GF-D8 (cell line): ENCODE measurements around the gene RHOB.
A peak's percentile ranks its signal among the peaks of the same experiment; 100 is the strongest.

Experiments used
- DNase-seq: peaks from one replicate; lab custom pipeline; 2025; lab: John Stamatoyannopoulos, UW

RHOB gene

DNA sequence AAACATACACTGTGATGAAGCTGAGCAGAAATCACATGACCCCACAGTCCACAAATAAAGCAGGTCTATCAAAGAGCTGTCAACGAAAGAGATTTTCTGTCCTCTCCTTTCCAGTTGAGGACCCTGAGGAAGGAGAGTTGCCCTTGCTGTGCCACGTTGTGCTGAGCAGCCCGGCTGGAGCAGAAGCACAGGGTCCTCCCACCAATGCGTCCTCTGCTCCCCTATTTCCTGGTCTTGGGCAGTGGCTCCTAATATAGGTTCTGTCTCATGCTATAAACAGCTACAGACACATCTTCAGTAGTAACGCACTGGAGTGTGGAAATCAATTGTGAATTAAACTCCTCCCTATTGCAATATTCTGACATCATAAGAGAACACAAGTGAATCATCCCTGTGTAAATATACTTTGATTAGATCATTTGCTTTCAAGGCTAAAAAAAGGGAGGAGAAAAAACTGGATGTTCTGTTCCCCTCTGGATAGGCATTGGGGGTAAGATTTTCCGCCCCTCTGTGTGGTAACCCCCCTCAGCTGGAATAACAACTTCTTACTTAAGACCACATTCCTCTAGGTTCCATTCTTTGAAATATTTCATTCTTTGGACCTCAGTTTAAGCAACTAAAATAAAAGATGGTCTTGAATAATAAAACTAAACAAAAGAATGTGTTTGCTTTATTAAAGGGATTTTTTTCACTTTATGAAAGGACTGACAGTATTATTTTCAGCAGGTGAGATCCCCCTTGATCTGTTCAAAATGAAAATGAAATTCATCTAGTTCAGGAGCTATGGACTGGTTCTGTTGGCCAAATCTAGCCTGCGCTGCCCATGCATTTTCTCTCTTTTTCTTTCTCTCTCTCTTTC is 8.3 kb upstream of the RHOB start:
- DNase-seq = no peak

DNA sequence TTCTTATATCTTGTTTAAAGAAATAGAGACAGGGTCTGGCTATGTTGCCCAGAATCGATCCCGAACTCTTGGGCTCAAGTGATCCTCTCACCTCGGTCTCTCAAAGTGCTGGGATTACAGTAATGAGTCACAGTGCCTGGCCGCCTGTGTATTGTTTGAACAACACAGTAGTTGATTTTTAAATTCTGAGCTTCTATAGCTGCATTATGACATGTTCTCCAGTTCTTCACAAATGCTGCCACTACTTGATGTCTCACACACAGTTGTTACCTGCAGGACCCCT is 7.7 kb upstream of the RHOB start:
- DNase-seq = no peak

DNA sequence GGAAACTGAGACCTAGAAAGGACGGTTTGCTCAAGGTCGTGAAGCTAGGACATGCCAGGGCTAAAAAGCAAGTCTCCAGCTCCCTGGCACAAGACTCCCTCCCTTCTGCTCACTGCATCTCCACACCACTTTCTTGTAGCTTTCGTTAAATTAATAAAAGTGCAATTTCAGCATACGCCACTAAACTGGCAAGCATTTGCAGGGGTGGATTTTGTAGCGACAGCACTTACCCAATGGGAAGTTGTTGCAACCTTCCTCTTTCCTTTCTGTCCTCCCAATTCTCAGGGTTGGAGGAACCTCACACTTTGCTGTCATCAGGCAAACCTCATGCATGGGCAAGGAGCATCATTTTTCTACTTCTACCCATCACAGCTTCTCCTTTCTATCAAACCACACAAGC is 7.4 kb upstream of the RHOB start:
- DNase-seq = peak; percentile 95

DNA sequence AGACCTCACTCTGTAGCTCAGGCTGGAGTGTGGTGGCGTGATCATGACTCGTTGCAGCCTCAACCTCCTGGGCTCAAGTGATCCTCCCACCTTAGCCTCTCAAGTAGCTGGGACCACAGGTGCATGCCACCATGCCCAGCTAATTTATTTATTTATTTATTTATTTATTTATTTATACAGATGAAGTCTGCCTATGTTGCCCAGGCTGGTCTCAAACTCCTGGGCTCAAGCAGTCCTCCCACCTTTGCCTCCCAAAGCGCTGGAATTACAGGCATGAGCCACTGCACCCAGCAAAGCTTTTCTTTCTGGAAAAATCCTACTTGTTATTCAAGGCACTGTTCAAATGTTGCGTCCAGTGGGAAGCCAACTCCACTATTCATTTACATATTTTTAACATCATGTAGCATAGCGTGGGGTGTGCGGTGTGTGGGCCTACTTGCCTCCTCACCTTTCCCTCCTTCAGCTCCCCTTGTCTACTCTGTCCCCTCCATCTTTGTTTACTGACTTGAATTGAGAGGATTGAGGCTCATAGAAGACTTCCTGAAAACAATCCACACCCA is 6.8 kb upstream of the RHOB start:
- no peak for DNase-seq

DNA sequence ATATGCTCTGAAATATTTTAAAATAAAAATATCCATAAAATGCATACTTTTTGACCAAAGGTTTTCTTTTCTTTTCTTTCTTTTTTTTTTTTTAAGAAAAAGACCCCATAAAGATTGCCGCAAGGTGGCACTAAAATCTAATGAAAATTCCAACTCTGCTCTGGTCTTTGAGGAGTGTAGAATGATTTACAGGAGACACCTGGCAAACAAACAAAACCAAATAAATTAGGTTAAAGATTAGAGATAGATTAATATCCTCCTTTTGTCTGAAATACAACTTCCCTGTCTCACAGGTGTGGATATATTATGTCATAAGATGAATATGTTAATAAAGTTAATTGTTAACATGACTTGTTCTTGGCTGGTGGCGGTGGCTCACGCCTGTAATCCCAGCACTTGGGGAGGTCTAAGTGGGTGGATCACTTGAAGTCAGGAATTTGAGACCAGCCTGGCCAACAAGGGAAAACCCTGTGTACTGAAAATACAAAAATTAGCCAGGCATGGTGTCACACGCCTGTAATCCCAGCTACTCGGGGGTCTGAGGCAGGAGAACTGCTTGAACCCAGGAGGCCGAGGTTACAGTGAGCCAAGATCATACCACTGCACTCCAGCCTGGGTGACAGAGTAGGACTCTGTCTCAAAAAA is 3.5 kb upstream of the RHOB start:
- no peak for DNase-seq

DNA sequence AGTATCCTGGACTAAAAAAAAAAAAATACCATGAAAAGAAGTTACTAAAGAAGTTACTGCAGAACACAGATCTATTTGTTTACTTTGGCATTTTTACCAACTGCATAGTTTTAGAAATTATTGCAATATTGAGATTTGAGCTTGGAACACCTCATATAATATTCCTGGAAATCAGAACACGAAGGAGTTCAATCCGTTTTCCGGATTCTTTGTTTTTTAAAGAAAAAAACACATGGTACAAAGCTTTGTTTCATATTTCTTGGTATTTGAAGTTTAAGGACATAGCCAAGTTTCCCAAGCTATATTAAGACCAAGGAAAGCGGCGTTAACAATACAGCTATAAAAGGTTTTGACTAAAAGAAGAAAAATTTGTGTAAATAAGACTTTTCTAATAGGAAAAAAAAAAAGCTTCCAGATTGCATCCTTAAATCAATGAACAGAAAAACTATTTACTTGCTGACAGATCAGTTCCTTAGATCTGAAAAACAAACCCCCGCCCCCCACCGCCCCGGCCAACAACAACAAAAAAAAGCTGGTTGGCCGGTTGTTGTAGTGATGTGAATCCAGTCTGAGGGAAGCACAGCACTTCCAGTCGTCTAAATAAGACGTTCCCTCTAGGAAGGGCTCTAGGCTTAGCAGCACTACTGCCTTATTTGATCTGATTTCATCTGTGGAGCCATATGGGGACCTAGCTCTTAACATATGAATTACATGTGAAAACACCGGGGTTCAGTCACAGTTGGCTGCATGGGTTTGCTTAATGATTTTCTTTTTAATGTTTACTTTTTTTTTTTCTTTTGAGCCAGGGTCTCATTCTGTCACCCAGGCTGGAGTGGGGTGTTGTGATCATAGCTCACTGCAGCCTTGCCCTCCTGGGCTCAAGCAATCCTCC is 2.5 kb upstream of the RHOB start:
- no peak for DNase-seq

DNA sequence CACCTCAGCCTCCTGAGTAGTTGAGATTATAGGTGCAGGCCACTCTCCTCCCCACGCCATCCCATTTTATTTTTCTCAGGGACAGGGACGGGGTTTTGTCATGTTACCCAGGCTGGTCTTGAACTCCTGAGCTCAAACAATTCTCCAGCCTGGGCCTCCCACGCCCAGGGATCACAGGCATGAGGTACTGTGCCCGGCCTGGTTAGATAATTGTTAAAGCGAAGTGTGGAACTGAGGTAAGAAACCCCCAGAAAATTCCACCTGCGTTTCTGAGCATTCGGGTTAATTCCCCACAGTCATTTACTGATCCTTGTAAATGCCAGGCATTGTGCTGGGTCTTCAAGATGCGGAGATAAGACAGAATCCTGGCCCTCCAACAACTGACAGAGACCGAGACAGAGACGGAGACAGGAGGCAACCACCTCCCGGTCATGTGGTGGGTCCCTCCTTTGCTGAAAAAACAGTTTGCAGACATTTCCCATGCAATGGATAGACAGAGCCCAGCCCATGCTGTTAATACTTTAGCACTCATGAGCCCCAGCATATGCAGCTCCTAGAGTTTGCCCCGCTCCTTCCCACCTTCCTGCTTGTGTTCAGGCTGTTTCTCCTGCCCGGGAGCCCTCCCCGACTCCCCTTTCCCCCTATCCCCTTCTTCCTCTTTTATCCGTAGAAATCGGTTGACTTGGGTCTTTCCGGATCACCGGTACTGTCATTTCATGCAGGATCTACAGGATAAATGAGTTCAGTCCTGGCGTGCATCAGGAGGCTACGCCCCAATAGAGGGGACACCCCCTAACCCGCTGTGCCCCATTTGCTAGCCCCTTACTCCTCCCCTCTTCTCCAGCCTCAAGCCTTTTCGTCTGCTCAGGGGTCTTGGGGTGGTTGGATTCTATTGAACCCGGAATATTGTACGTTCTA is 1.6 kb upstream of the RHOB start:
- DNase-seq = no peak

DNA sequence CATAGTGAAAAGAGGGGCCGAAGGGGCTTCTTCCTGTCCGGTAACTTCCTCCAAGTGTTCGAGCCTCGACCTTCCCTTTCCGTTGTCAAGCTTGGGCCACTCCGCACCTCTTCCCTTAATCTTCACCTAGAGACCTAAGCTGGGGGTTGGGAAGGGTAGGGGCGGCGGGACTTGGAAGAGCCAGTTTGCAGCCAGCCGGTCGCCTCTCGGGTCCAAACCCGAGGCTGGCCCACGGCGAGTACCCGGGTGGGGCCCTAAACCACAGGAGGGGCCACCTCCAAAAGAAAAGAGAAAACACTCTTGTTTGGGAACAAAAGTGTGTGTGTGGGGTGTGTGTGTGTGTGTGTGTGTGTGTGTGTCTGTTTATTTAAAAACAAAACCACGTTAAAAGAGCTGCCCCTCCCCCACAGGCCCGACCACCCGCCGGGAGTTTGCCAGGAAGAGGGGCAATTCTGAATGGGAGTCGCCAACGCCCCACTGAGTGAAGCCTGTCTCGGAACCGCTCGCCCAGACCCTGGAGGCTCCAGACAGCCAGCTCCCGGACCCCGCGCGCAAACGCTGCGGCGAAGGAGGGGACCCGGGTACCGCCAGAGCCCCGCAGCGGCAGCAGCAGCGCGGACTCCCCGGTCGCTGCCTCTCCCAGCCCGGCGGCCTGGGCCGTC is 488 bp upstream of the RHOB start:
- no peak for DNase-seq

DNA sequence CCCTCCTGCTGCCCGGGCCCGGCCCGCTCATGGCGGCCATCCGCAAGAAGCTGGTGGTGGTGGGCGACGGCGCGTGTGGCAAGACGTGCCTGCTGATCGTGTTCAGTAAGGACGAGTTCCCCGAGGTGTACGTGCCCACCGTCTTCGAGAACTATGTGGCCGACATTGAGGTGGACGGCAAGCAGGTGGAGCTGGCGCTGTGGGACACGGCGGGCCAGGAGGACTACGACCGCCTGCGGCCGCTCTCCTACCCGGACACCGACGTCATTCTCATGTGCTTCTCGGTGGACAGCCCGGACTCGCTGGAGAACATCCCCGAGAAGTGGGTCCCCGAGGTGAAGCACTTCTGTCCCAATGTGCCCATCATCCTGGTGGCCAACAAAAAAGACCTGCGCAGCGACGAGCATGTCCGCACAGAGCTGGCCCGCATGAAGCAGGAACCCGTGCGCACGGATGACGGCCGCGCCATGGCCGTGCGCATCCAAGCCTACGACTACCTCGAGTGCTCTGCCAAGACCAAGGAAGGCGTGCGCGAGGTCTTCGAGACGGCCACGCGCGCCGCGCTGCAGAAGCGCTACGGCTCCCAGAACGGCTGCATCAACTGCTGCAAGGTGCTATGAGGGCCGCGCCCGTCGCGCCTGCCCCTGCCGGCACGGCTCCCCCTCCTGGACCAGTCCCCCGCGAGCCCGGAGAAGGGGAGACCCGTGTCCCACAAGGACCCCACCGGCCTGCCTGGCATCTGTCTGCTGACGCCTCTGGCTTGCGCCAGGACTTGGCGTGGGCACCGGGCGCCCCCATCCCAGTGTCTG is 767 bp downstream of the RHOB start:
- DNase-seq = no peak

DNA sequence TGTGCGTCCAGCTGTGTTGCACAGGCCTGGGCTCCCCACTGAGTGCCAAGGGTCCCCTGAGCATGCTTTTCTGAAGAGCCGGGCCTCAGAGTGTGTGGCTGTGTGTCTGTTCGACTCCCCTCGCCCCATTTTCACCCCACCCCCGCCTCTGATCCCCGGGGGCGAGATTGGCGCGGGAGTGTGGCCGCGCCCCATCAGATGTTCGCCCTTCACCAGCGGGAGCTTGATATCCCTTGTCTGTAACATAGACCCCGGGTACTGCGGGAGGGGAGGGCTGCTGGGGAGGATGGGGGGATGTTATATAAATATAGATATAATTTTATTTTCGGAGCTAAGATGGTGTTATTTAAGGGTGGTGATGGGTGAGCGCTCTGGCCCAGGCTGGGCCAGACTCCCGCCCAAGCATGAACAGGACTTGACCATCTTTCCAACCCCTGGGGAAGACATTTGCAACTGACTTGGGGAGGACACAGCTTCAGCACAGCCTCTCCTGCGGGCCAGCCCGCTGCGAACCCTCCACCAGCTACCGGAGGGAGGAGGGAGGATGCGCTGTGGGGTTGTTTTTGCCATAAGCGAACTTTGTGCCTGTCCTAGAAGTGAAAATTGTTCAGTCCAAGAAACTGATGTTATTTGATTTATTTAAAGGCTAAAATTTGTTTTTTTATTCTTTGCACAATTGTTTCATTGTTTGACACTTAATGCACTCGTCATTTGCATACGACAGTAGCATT is 1.5 kb downstream of the RHOB start:
- DNase-seq = no peak

DNA sequence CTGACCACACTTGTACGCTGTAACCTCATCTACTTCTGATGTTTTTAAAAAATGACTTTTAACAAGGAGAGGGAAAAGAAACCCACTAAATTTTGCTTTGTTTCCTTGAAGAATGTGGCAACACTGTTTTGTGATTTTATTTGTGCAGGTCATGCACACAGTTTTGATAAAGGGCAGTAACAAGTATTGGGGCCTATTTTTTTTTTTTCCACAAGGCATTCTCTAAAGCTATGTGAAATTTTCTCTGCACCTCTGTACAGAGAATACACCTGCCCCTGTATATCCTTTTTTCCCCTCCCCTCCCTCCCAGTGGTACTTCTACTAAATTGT is 2.1 kb downstream of the RHOB start:
- DNase-seq = no peak

DNA sequence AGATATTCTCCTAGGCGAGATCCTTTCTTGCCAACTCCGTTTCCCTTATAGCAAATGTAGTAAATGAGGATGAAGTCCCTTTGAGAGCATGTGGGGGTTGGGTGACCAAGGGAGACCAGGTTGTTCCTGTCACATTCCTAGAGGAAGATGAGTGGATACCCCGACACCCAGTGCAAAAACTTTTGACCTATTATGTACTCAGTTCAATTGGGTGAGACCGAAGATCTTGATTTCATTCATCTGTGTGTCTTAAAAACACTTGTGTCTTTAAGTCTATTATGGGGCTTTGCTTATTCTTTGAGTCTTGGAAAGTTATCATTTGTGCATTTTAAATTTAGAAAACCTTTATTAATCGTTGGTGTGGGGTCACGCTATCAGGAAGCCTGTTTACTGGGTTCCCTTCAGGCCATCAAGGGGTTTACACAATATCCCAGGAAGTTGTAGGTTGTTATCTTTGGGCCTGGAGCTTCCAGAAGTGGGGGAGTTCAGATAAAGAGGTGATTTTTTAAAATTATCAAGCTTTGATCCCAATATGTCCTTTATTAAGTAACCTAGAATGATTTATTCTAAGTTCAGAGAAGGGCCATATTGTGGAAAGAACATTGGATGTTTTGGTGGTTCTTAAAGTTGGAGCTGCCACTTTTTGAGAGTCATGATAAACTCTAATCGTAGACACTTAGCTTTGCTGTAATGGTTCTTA is 2.8 kb downstream of the RHOB start:
- DNase-seq = no peak

DNA sequence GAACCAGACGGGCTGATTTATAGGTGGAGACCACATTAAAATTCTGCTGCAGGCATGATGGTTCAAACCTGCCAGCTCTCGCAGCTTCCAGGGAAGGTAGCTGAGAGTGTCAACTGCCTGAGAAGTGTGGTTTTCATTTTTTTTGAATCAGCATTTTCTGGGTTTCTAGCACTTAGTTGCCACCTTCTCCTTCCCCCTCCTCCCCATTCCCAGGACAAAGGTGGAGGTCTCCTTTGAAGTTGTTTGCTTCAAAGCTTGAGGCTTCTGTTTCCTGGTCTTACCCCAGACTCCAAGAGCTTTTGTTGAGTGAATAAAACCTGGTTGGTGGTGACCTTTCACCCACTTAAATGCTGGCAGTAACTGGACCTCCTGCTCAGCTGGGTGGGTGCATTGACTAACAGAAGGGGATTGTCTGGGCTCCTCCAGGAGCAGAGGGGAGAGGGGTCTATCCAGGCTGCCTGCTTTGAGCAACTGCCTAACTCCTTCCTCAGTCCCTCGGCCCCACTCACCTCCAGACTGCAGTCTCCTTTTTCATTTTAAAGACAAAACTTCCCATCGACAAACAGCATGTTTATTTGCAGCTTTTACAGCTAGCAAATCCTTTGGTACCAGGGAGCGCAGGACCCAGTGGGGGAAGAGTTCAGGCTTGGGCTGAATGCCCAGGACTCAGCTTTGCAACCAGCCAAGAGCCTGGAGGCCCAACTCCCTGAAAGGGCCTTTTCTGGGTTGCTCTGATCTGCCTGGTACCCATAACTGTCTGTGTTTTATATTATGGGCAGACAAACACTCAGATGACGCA is 3.5 kb downstream of the RHOB start:
- no peak for DNase-seq

DNA sequence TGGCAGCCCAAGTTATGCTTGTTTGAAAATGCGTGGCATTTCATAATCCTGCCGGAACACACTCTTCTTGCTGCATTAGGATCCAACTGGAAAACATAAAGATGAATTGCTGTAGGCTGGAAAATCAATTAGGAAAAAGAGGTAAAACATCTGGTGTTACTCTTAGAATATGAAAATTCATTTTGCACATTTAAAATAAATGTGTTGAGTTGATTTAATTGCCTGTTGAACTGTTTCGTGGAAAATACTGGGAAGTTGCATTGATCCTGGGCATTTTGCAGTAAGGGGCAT is 4.1 kb downstream of the RHOB start:
- no peak for DNase-seq

DNA sequence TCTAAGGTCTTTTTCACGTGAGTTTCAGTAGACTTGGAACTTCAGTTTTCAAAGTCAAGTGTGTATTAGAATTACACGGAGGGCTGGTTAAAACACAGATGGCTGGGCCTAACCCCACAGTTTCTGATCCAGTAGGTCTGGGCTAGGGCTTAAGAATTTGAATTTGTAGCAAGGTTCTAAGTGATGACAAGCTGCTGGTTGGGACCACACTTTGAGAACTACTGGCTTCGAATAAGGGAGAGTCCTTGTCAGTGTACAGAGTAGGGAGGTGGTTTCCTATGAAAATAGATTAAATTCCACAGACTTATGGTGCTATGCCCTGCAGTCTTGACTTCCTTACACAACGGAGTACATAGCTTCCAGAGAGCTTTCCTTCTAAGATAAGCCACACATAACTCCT is 4.5 kb downstream of the RHOB start:
- DNase-seq = no peak

DNA sequence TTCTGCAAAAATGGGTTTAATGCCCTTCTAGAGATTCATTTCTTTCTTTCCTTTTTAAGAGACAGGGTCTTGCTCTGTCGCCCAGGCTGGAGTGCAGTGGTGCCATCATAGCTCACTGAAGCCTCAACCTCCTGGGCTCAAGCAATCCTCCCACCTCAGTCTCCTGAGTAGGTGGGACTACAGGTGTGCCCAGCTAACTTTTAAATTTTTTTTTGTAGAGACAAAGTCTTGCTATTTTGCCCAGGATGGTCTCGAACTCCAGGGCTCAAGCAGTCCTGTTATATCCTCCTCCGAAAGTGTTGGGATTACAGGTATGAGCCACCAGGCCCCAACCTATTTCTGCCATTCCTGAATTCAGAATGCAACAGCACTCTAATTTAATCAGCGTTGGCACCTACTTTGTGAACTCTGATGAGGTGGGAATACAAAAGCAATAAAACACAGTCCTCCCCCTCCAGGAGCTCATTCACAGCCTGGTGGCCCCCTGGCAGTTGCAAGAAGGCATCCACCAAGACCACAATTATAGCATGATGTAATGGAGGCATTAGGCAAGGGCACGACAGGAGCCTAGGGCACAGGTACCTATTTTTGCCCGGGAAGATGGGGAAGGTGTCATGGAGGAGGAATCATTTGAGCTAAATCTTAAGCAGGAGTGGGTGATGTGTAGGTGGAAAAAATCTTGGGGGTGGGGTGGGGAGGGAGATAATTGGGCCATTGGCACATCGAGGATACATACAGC is 5.1 kb downstream of the RHOB start:
- no peak for DNase-seq

DNA sequence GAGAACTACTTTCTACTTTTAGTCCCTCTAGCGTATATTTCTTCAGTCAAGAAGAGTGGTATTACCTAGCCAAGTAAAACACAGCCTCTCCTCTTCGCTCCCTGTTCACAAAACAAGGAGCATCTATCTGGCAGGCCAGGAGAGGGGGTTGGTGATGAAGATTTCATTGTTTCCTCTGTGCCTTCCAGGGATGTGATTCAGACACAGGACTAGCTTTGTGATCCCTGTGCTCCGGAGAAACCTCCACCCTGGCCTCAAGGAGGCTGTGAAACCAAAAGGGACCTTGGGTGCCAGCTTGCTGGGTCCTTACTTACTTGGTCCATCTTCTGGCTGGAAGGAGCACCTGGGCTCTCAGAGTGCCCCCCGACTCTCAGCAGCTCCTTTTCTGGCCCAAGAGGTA is 5.7 kb downstream of the RHOB start:
- no peak for DNase-seq

DNA sequence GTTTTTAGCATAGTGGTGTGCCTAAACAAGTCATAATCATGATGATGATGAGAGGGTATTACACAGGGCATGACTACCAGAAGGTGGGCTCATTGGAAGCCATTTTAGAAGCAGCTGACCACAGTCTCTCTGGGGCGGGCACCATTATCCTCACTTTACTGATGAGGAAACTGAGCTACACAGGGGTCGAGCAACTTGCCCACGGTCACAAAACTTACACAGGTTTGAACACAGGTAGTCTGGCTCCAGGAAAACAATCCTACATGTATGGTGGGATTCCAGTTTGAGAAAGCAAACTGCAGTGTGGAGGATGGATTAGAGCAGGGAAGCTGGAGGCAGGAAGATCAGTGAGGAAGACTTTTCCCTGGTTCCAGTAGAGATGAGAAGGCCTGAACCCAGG is 6.2 kb downstream of the RHOB start:
- no peak for DNase-seq
